HEK293 (cell line): ENCODE data around the gene GNG4.

ENCODE experiments used
- CTCF ChIA-PET: fragments of 350-600 bp; formaldehyde crosslinking; extraction: SDS; loops from one replicate; lab custom pipeline; 2021; ENCODE audit warnings: antibody characterized with exemption; lab: Yijun Ruan, JAX
- POLR2A ChIA-PET: fragments of 300-600 bp; formaldehyde crosslinking; extraction: SDS; loops from one replicate; lab custom pipeline; 2020; ENCODE audit warnings: antibody characterized with exemption, inconsistent platforms; lab: Yijun Ruan, JAX
- H3K27ac ChIP-seq: fragments of 200-500 bp; sonication (Bioruptor generic); 2 replicates; pipeline ENCODE4 v1.5.1; 2014; ENCODE audit warnings: low read depth, low read length, control low read depth, inconsistent platforms; ENCODE audit errors: extremely low read depth
- H3K36me3 ChIP-seq, 2 experiments: fragments of 200-500 bp in 1 of 2; sonication (Bioruptor generic) in 1 of 2; 1 replicate in 1 of 2; 2 replicates in 1 of 2; pipeline ENCODE4 v1.5.1; 2014 to 2017; ENCODE audit warnings: inconsistent platforms in 2 of 2, low read length in 2 of 2; ENCODE audit not compliant: control insufficient read depth in 2 of 2, insufficient read depth in 1 of 2
- H3K4me1 ChIP-seq: fragments of 200-500 bp; sonication (Bioruptor generic); 2 replicates; pipeline ENCODE4 v1.5.1; 2014; ENCODE audit warnings: mild to moderate bottlenecking, low read length, inconsistent platforms; ENCODE audit not compliant: control insufficient read depth, insufficient read depth
- H3K4me3 ChIP-seq: 2 replicates; pipeline ENCODE4 v1.5.1; 2011; ENCODE audit warnings: low read depth, mild to moderate bottlenecking, control low read depth, low read length, moderate library complexity
- H3K9me3 ChIP-seq: fragments of 200-500 bp; sonication (Bioruptor generic); 2 replicates; pipeline ENCODE4 v1.5.1; 2014; ENCODE audit warnings: low read depth, low read length, inconsistent platforms; ENCODE audit not compliant: control insufficient read depth, insufficient read depth
- ATF2 ChIP-seq: fragments of 450-650 bp; formaldehyde crosslinking; IDR thresholded peaks from 2 replicates; pipeline ENCODE4 v1.5.1; 2016; ENCODE audit warnings: missing biosample characterization, missing genetic modification characterization, low read depth
- BCL11B ChIP-seq: fragments of 450-650 bp; formaldehyde crosslinking; IDR thresholded peaks from 2 replicates; pipeline ENCODE4 v1.5.1; 2016; ENCODE audit warnings: low read depth, missing biosample characterization, missing genetic modification characterization
- CTCF ChIP-seq: fragments of 450-650 bp; formaldehyde crosslinking; IDR thresholded peaks from 2 replicates; pipeline ENCODE4 v1.5.1; 2016; ENCODE audit warnings: missing biosample characterization, missing genetic modification characterization
- OSR2 ChIP-seq: fragments of 450-650 bp; formaldehyde crosslinking; IDR thresholded peaks from 2 replicates; pipeline ENCODE4 v1.5.1; 2016; ENCODE audit warnings: missing biosample characterization, missing genetic modification characterization
- REPIN1 ChIP-seq: fragments of 450-650 bp; formaldehyde crosslinking; IDR thresholded peaks from 2 replicates; pipeline ENCODE4 v1.5.1; 2017; ENCODE audit warnings: missing biosample characterization, missing genetic modification characterization, low read depth
- ZIC2 ChIP-seq: fragments of 450-650 bp; formaldehyde crosslinking; IDR thresholded peaks from 2 replicates; pipeline ENCODE4 v1.5.1; 2016; ENCODE audit warnings: missing biosample characterization, missing genetic modification characterization
- ZNF112 ChIP-seq: fragments of 450-650 bp; formaldehyde crosslinking; IDR thresholded peaks from 2 replicates; pipeline ENCODE4 v1.5.0; 2017; ENCODE audit warnings: missing biosample characterization, missing genetic modification characterization
- ZNF148 ChIP-seq: fragments of 450-650 bp; formaldehyde crosslinking; IDR thresholded peaks from 2 replicates; pipeline ENCODE4 v1.5.0; 2017; ENCODE audit warnings: missing biosample characterization, missing genetic modification characterization, borderline replicate concordance
- ZNF169 ChIP-seq: fragments of 450-650 bp; formaldehyde crosslinking; IDR thresholded peaks from 2 replicates; pipeline ENCODE4 v1.5.1; 2016; ENCODE audit warnings: missing biosample characterization, missing genetic modification characterization
- ZNF19 ChIP-seq: fragments of 450-650 bp; formaldehyde crosslinking; IDR thresholded peaks from 2 replicates; pipeline ENCODE4; 2016; ENCODE audit warnings: missing biosample characterization, missing genetic modification characterization, low read depth
- ZNF362 ChIP-seq: fragments of 450-650 bp; formaldehyde crosslinking; IDR thresholded peaks from 2 replicates; pipeline ENCODE4 v1.5.1; 2016; ENCODE audit warnings: missing biosample characterization, missing genetic modification characterization
- ZNF518A ChIP-seq: fragments of 450-650 bp; formaldehyde crosslinking; conservative IDR thresholded peaks from 2 replicates; pipeline ENCODE4 v1.5.1; 2016; ENCODE audit warnings: low read depth, missing biosample characterization, missing genetic modification characterization
- ZNF529 ChIP-seq: fragments of 450-650 bp; formaldehyde crosslinking; IDR thresholded peaks from 2 replicates; pipeline ENCODE4 v1.5.1; 2017; ENCODE audit warnings: missing genetic modification characterization, missing biosample characterization; ENCODE audit not compliant: insufficient replicate concordance
- ZNF658 ChIP-seq: fragments of 450-650 bp; formaldehyde crosslinking; IDR thresholded peaks from 2 replicates; pipeline ENCODE4; 2016; ENCODE audit warnings: missing biosample characterization, missing genetic modification characterization

Gene GNG4

GRCh38 chr1:235637756-235638534, 11.6 kb downstream of the GNG4 start (continued):
- TF ChIP-seq BCL11B (tag by site-specific recombination) (no peak), ZNF169 (tag by site-specific recombination) (no peak), ZNF148 (no peak), ZNF19 (tag by site-specific recombination) (no peak), ZNF529 (tag by site-specific recombination) (no peak)

GRCh38 chr1:235635938-235636662, 13.5 kb downstream of the GNG4 start:
- ChIA-PET CTCF (interaction anchor here (0.7 kb wide), 1 partner anchor 161 kb away, joined by 3 read pairs; no protein-coding TSS in a partner anchor), POLR2A (no interaction called here)
- H3K27ac ChIP-seq, result no peak overlapping the region
- H3K9me3 ChIP-seq, result no peaks in the 10 kb centered on the region
- H3K4me3 ChIP-seq, result no peak overlapping the region
- TF ChIP-seq ZIC2 (tag by site-specific recombination), result peak; percentile 52
- TF ChIP-seq CTCF (tag by site-specific recombination), result peak; percentile 68
- TF ChIP-seq REPIN1 (tag by site-specific recombination), result no peak
- TF ChIP-seq, all 188 proteins: peak for 2
- Histone ChIP-seq H3K4me1 (peaks cover 10% of the 10 kb centered on the region), H3K36me3 (no peaks in the 10 kb centered on the region)

GRCh38 chr1:235632506-235633401, 16.8 kb downstream of the GNG4 start:
- ChIA-PET CTCF (interaction anchor here (0.6 to 2.7 kb wide), 4 partner anchors 15 to 340 kb away, joined by 3 to 12 read pairs (median 4); no protein-coding TSS in a partner anchor), POLR2A (no interaction called here)
- Histone ChIP-seq H3K4me3 (peak overlapping the region; percentile 7), H3K9me3 (no peaks in the 10 kb centered on the region), H3K4me1 (peaks cover 18% of the 10 kb centered on the region), H3K36me3 (no peaks in the 10 kb centered on the region), H3K27ac (no peak overlapping the region)
- no peak for TF ChIP-seq ZNF518A (tag by site-specific recombination)
- TF ChIP-seq ZNF112 (tag by site-specific recombination), result no peak
- no peak for TF ChIP-seq ZNF658 (tag by site-specific recombination)
- TF ChIP-seq OSR2 (tag by site-specific recombination), result 0 out of 2 replicates have a peak, but pooled peaks have one; percentile 6
- TF ChIP-seq ATF2, result no peak
- TF ChIP-seq ZNF362 (tag by site-specific recombination), result peak; percentile 74
